HTR-8/SVneo (cell line): ENCODE measurements around the gene SNRNP25.

ENCODE experiments used
- DNase-seq: peaks from one replicate; pipeline ENCODE4 v3.0.0; 2011; ENCODE audit warnings: low spot score, mixed read lengths; ENCODE audit not compliant: insufficient read length
- FAIRE-seq: peaks from 2 replicates; lab custom pipeline; 2011; peaks lifted over from hg19 to GRCh38; lab: Jason Lieb, UNC

The SNRNP25 gene

GRCh38 chr16:74051-74746 lies 20.6 kb downstream of the SNRNP25 start:
- DNase-seq (no peak), FAIRE-seq (no peak)

DNA sequence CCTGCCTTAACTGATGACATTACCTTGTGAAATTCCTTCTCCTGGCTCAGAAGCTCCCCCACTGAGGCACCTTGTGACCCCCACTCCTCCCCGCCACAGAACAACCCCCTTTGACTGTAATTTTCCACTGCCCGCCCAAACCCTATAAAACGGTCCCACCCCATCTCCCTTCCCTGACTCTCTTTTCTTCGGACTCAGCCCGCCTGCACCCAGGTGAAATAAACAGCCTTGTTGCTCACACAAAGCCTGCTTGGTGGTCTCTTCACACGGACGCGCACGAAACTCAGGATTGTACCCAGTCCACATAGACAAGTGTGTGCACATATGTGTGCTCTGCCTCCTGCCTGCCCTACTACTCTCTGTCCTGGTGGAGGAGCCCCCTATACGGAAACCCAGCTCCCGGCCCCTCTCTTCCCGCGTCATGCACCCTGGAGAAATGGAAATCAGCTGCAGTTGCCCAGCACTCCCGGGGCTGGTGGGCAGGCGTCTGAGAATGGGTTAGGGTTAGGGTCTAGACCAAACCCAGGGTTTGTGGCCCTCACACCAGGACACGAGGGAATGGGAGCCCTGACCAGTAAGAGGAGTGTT lies 21.2 kb downstream of the SNRNP25 start:
- DNase-seq = no peak
- FAIRE-seq = no peak

- FAIRE-seq = no peak
- DNase-seq = peak; percentile 80
Observed at GRCh38 chr16:75580-76501, 22.2 kb downstream of the SNRNP25 start.

GRCh38 chr16:76535-77272 lies 23.1 kb downstream of the SNRNP25 start:
- FAIRE-seq (peak; percentile 71), DNase-seq (peak; percentile 60)

- DNase-seq = no peak
- FAIRE-seq = no peak
Observed at GRCh38 chr16:77273-77806, 23.7 kb downstream of the SNRNP25 start.

GRCh38 chr16:77807-78443 lies 24.3 kb downstream of the SNRNP25 start, which contains the start of gene MPG:
Gene MPG, plus strand, starts transcription at chr16:78225. Its CDS starts 85 bp downstream, at chr16:78310.
- DNase-seq = peak; percentile 94
- FAIRE-seq = peak; percentile 78

- DNase-seq = peak; percentile 26
- peak; percentile 4 for FAIRE-seq
Observed at GRCh38 chr16:78444-79150, 25.0 kb downstream of the SNRNP25 start.

DNA sequence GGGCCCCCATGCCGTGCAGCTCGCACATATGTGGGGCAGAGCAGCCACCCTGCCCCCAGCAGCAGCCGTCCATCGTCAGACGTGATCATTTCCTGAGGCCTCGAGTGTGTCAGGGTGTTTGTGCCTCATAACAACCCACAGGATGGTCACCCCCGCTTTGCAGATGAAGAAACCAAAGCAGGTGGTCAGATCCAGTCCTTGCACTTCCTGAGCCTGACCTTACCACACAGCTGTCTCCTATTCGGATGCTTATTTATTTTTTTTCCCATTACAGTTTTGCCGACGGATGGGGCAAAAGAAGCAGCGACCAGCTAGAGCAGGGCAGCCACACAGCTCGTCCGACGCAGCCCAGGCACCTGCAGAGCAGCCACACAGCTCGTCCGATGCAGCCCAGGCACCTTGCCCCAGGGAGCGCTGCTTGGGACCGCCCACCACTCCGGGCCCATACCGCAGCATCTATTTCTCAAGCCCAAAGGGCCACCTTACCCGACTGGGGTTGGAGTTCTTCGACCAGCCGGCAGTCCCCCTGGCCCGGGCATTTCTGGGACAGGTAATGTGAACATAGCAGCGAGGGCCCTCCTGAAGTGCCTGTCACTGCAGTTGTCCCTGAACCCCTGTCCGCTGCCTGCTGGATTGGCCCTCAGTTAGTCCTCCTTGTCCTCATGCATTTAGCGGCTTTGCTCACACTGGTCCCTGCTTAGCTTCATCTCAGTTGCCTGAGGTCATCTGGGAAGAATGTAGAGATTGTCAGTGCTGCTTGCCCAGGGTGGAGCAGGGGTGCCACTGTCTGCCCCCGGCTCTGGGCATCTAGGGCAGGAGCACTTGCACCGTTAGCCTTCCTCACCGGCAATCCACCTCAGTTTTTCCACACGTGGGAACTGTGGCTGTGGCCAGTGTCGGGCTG lies 25.8 kb downstream of the SNRNP25 start:
- no peak for FAIRE-seq
- DNase-seq = no peak

- no peak for FAIRE-seq
- no peak for DNase-seq
Observed at GRCh38 chr16:83060-83603, 29.5 kb downstream of the SNRNP25 start.

DNA sequence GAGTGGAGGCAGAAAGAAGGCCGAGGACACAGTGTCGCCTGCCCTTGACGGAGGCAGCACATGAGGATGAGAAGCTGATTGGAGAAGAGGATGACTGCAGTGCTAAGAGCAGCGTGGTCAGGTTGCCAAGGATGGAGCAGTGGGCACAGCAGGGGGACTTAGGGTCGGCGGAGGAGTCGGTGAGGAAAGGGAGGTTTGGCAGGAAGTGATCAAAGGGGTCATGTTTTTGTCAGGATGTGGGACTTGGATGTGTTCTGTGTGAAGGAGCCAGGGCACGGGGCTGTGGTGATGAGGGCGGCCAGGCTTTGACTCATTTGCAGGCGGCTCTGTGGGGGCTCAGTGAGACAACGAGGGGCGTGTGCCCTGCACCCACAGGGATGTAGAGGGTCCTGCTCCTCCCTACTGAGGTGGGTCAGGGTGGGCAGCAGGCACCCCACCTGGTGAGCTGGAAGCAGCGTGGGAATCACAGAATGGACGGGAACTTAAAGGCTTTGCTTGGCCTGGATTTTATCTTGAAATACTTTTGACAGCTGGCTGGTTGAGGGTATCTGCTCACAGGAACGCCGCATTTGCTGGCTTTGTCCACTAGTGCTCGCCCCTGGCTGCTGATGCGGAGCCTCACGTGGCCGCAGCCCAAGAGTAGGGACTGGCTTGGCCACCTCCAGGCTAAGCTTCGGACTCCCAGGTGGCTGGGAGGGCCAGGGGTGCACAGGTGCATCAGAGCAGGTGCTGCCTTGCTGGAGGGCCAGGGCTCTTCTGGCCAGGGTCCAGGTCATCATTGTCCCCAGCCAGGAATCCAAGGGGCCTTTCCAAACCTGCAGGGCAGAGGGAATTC lies 30.4 kb downstream of the SNRNP25 start:
- DNase-seq (no peak), FAIRE-seq (peak; percentile 26)

DNA sequence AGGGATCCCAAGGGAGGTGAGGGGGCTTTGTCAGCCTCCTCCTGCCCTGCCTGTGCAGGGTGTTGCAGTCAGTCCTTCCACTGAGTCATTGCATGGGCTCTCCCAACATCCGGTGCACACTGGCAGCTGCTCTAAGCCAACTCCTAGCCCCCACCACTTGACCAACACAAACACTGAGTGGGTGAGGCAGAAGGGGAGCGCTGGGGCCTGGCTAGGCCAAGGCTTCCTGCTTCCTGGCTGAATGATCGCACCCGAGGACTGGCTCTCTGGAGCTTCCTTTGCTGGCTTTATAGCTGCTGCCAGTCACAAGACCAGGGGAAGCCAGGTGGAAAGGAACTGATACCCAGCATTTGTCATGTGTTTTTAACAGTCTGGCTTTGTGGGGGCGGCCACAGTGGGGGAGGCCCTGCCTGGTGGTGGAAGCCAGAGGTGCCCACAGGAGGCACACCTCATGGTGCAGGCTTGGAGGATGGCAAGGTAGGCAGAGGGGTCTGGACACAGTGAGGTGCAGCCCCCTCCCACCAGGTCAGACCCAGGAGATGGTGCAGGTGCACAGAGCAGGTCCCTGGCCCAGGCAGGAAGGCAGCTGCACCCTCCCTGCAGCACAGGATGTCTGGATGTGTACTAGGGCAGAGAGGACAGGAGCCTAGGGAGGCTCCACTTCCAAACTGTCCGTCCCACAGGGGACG lies 31.2 kb downstream of the SNRNP25 start:
- FAIRE-seq (peak; percentile 95), DNase-seq (peak; percentile 79)

DNA sequence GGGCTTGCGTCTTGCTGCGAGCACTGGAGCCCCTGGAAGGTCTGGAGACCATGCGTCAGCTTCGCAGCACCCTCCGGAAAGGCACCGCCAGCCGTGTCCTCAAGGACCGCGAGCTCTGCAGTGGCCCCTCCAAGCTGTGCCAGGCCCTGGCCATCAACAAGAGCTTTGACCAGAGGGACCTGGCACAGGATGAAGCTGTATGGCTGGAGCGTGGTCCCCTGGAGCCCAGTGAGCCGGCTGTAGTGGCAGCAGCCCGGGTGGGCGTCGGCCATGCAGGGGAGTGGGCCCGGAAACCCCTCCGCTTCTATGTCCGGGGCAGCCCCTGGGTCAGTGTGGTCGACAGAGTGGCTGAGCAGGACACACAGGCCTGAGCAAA lies 31.8 kb downstream of the SNRNP25 start:
- FAIRE-seq (no peak), DNase-seq (no peak)

- FAIRE-seq (no peak), DNase-seq (no peak)
Observed at GRCh38 chr16:85865-86264, 32.2 kb downstream of the SNRNP25 start.

GRCh38 chr16:86483-86952 lies 32.9 kb downstream of the SNRNP25 start:
- DNase-seq = no peak
- FAIRE-seq = no peak

GRCh38 chr16:88613-89012 lies 35.0 kb downstream of the SNRNP25 start:
- peak; percentile 36 for FAIRE-seq
- DNase-seq = no peak
